D341Med (cell line): Measurements from ENCODE around the gene SUGP2.

Experiments
- DNase-seq: peaks from one replicate; pipeline ENCODE4 v3.0.0; 2012; ENCODE audit warnings: low spot score

SUGP2 gene

DNA sequence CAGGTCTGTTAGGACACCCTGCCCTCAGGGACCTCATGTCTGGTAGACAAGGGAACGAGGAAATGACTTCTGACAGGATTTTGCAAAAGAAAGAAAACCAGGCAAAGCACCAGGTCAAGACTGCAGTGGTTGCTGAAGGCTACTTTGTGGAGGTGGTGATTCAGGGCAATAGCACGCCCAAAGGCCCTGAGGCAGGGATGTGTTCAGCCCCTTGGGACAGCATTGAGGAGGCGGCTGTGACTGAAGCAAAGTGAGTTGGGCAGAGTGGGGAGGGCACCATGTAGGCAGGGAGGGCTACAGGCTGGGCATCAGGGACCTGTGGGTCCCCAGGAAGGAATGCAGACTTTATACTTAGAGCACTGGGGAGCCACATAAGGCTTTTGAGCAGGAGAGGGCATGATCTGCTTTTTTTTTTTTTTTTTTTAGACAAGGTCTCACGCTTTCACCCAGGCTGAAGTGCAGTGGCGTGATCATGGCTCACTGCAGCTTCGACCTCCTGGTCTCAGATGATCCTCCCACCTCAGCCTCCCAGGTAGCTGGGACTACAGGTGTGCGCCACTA, 81.5 kb downstream of the SUGP2 start:
- no peak for DNase-seq

DNA sequence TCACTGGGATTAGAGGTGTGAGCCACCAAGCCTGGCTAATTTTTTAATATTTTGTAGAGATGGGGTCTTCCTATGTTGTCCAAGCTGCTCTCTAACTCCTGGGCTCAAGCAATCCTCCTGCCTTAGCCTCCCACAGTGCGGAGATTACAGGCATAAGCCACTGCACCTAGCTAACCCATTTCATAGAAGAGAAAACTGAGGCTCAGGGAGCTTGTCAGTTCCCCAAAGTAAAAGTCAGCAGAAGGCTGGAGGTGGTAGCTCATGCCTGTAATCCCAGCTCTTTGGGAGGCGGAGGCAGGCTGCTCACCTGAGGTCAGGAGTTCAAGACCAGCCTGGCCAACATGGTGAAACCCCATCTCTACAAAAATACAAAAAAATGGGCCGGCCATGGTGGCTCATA, 83.5 kb downstream of the SUGP2 start:
- no peak for DNase-seq

DNA sequence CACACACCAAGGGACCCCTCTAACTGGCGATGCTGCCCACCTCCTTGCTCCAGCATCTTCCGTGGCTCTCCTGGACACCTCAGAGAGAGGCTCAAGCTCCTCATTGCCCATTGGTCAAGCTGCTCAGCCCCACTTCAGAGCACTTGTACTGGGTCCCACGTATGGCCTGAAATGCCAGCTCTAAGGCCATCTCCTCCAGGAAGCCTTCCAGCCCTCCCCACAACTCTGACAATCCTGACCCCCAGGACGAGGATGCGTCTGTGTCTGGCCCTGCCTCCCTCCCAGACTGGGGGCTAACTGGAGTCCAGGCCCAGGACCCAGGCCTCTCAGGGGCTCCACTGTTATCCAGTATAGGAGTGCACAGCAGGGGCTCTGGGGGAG, 84.4 kb downstream of the SUGP2 start:
- DNase-seq: no peak

DNA sequence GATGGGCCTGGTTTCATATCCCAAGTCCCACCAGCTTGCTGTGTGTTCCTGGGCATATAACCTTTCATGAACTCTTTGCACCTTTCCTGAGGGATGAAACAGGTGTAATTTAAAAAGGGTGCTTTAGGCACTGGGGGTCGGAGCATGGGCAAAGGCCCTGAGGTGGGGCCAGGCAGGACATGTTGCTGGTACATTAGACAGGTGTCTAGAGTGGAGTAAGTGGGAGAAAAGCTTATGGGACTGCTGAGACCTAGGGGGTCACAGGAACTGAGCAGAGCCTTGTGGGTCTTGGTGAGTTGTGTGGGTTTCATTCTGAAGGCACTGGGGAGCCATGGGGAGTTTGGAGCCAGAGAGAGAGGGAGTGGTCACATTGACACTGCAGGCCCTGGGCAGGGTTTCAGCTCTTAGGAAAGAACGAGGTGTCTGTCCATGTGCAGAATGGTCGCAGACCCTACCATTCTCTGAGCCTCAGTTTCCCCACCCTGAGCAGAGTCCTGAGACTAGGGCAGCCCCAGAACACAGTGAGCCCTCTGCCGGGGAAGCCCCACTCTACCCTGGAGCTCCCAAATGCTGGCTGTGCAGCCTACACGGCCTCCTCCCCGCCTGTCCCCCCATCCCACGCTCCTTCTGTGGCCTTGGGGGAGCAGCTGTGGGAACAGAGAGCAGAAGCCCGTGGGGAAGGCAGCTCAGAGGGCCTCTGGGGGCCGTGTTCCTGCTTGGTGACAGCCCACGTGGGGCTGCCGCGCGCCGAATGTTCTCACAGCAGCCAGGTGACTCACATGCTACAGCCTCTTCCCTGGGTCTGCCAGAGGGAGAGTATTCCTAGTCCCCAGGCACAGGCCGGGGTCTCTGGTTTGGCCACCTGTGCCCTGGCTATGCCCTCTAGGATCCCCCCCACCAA, 85.0 kb downstream of the SUGP2 start:
- DNase-seq: no peak

DNA sequence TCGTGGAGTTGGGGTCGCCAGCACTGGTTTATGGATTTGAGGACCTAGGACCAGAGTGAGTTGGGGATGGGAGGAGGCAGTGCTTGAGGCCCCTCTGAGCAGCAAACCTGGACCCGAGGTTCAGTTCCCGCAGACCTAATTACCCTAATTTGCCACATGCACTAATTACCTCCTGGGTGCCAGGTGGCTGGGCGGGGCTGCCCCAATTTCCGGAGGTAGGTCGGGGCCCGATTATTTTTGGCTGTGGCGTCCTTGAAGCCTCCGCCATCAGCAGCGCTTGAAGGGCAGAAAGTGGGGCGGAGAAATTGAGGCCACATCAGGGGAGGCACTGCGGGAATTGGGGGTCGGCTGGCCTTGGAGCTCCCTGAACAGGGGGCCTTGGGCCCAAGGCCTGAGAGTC, 86.4 kb downstream of the SUGP2 start:
- no peak for DNase-seq

DNA sequence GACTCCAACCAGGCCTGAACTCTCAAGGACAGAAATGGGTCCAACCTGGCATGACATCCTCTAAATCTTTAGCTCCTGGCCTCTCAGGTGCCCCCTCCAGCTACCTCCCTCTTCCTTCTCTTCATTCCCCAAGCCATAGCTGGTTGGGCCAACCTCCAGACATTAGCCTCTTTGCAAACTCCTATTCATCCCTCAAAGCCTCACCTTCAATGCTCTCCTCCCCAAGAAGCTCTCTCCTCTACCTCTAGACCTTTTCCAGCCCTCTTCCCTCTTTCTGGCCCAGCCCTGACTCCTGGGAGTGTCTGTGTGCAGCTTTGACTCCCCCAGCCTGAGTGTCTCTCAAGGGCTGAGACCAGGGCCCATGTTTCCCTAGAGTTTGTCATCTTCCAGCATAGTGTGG, 87.0 kb downstream of the SUGP2 start:
- DNase-seq: no peak

DNA sequence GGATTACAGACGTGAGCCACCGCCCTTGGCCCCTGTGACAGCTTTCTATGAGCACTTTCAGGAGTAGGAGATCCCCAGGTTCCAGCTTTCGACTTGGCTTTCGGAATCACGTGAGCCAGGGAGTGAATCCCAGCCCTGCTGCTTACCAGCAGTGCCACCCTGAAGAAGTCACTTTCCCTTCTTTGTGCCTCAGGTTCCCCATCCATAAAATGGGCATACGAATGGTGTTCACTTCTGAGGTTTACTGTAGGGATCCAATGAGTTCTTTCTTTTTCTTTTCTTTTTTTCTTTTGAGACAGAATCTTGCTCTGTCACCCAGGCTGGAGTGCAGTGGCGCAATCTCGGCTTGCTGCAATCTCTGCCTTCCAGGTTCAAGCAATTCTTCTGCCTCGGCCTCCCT, 88.0 kb downstream of the SUGP2 start:
- no peak for DNase-seq

DNA sequence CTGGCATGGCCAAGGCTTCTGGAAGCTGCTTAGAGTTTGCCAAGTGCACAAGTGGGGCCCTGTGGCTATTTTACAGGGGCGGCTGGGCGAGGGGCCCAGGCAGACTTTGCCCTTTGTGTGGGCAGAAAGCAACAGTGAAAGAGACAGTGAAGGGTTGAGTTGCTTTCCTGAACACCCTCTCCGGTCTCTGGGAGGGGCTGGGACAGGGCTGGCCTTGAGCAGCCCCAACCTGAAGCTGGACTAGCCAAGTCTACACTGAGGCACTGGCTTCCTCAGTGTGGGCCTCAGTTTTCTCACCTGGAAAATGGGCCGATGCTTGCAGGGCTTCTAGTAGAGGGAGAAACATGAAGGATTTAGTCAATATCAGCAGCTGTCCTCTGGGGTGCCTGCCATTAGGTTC, 89.9 kb downstream of the SUGP2 start:
- DNase-seq: no peak

DNA sequence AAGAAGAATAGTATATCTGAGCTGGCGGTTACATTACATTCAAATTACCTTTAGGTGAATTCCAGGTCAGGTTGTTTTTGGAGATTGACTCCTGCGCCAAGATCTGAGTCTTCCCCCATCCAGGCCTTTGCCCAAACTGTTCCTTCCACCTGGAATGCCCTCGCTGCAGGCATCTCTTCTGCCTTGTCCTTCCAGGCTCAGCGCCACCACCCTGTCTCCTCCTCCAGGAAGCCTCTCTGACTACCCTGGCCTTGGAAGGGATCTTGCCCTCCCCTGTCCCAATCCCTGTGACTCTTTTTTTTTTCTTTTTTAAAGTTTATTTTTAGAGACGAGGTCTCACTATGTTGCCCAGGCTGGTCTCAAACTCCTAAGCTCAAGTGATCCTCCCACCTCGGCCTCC, 90.6 kb downstream of the SUGP2 start:
- DNase-seq: no peak

DNA sequence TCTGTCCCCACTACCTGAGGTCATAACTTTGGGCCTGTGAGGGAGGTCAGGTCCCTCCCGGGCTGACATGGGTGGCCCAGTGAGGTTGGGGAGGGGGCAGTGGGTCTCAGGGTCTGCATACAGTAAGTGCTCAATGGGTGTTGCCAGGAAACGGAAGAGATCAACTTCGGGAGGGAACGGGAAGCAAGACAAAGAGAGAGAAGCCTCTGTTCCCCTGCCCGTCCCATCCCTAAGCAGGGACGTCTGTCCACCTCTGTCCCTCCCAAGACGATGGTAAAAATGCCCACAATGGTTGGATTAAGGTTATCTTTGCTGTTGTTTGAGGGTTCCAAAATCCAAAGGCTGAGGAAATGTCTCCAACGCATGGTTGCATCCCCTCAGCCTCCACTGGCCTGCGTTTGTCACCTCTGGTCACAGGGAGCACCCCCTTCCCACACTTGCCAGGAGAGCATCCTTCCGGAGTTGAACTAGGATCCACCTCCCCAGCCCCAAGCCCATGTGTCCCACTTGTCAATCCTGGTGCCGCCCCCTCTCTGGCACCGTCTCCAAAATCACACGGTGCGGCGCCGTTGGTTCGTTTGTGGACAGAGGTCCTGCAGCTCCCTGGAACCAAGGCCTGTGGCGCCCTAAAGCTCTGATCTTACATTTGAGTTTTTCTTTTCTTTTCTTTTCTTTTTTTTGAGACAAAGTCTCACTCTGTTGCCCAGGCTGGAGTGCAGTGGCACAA, 91.5 kb downstream of the SUGP2 start:
- DNase-seq: no peak
